ENCODE results near the gene CDH13. TPM values are rescaled to one million over a fixed set of nuclear protein-coding genes. Genes with fewer than 3 reads are reported as not detected.

CDH13 gene
- total RNA-seq, 4 donors from 2014 or later = 12.5 to 35.9 (median 22.1) TPM

DNA sequence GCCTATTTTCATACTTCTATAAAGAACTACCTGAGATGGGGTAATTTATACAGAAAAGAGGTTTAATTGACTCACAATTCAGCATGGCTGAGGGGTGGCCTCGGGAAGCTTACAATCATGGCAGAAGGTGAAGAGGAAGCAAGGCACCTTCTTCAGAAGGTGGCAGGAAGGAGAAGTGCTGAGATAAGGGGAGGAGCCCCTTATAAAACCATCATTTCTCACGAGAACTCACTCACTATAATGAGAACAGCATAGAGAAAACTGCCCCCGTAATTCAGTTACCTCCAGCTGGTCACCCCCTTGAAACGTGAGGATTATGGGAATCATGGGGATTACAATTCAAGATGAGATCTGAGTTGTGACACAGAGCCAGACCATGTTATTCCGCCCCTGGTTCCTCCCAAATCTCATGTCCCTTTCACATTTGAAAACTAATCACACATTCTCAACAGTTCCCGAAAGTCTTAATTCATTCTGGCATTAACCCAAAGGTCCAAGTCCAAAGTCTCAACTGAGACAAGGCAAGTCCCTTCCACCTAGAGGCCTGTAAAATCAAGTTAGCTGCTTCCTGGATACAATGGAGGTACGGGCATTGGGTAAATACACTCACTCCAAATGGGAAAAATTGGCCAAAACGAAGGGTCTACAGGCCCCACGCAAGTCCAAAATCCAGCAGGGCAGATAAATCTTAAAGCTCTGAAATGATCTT, 237.7 kb downstream of the CDH13 start:
- no peak for ATAC-seq (ENCODE audit: low FRiP score)
- DNase-seq (ENCODE audit: low spot score) = no peak
- TF ChIP-seq, protein P1, sequence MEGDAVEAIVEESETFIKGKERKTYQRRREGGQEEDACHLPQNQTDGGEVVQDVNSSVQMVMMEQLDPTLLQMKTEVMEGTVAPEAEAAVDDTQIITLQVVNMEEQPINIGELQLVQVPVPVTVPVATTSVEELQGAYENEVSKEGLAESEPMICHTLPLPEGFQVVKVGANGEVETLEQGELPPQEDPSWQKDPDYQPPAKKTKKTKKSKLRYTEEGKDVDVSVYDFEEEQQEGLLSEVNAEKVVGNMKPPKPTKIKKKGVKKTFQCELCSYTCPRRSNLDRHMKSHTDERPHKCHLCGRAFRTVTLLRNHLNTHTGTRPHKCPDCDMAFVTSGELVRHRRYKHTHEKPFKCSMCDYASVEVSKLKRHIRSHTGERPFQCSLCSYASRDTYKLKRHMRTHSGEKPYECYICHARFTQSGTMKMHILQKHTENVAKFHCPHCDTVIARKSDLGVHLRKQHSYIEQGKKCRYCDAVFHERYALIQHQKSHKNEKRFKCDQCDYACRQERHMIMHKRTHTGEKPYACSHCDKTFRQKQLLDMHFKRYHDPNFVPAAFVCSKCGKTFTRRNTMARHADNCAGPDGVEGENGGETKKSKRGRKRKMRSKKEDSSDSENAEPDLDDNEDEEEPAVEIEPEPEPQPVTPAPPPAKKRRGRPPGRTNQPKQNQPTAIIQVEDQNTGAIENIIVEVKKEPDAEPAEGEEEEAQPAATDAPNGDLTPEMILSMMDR (IDR thresholded peaks at IDR 0.05) = no peak

DNA sequence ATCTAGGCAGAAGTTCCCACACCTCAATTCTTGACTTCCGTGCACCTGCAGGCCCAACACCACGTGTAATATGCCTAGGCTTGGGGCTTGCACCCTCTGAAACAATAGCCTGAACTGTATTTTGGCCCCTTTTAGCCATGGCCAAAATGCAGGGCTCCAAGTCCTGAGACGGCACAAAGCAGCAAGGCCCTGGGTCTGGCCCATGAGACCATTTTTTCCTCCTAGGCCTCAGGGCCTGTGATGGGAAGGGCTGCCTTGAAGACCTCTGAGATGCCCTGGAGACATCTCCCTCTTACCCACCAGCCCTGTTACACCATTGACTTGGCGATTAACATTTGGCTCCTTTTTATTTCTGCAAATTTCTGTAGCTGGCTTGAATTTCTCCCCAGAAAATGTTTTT, 238.6 kb downstream of the CDH13 start:
- DNase-seq (ENCODE audit: low spot score) = no peak

DNA sequence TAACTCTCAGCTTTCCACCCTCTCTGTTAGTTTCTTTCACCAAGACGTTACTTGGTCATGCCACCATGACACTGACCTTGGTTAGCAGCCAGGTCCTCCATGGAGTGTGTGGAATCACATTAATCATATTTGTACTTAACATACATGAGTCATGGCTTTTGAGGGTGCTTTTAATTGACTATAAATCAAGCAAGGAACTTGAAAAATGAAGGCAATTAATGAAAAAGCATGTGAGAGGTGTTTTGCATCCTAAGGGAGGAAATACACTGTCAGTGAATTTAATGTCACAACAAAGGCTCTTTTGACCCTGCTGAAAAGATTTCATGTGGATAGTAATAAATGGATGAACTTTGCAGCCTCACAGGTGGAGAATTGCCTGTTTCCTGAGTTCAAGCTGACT, 240.7 kb downstream of the CDH13 start:
- TF ChIP-seq, protein P1 (IDR thresholded peaks at IDR 0.05) = no peak
- ATAC-seq (ENCODE audit: low FRiP score) (no peak), DNase-seq (ENCODE audit: low spot score) (no peak)

More for the DNA sequence above, 238.6 kb downstream of the CDH13 start:
- no peak for ATAC-seq (ENCODE audit: low FRiP score)
- TF ChIP-seq, protein P1 (IDR thresholded peaks at IDR 0.05) = no peak

DNA sequence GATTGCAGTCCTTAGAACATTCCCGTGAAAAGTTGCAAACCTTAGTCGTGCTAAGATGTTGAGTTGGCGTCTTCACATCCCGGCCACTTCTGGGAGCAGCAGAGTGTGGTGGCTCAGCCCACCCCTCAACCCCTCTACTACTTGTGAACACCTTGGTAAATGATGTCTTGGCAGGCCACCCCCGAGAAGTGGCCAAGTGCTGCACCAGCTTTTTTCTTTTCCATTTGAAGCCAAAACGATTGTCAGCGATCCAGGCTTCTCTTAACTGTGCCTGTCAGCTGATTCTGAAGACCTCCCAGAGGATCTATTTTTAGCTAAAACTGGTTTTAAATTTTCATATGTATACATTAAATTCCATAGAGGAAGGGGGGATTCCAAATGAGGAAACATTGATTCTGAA, 247.5 kb downstream of the CDH13 start:
- DNase-seq (ENCODE audit: low spot score) = no peak
- TF ChIP-seq, protein P1 (IDR thresholded peaks at IDR 0.05) = no peak
- no peak for ATAC-seq (ENCODE audit: low FRiP score)

DNA sequence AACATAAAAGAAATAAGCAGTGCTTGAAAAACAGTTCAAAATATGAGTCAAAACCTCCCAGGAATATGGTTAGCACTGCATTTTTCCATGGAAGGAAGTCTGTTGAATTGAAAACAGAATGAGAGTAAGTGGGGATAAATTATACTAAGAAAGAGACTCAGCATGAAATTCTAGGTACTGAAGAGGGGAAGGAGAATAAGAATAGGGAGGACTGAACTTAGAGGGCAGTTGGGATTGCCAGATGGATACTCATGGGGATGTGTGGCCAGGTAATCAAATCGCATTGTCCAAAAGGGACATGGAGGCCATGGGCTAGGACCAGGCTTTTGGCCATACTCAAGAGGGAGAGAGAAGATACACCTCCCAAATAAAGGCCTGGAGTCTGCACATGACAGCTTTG, 247.9 kb downstream of the CDH13 start:
- DNase-seq (ENCODE audit: low spot score) (no peak), ATAC-seq (ENCODE audit: low FRiP score) (no peak)
- TF ChIP-seq, protein P1 (IDR thresholded peaks at IDR 0.05) = no peak

DNA sequence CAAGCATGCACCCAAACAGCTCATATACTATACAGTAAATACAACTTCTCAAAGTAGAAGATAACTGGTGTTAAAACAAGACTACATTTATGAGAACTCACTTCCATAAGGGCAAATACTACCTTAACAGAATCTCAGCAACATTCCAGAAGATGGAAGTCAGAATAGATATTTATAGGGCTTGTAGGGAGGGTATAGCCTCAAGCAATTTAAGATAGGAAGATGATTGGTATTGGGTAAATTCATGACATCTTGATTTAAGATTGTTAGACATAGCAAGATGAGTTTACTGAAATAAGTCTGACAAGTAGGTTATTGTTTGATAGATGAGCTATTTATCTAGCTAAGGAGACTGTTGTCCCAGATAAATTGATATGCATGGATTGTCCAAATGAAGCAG, 250.2 kb downstream of the CDH13 start:
- ATAC-seq (ENCODE audit: low FRiP score) (no peak), DNase-seq (ENCODE audit: low spot score) (no peak)
- TF ChIP-seq, protein P1 (IDR thresholded peaks at IDR 0.05) = no peak

DNA sequence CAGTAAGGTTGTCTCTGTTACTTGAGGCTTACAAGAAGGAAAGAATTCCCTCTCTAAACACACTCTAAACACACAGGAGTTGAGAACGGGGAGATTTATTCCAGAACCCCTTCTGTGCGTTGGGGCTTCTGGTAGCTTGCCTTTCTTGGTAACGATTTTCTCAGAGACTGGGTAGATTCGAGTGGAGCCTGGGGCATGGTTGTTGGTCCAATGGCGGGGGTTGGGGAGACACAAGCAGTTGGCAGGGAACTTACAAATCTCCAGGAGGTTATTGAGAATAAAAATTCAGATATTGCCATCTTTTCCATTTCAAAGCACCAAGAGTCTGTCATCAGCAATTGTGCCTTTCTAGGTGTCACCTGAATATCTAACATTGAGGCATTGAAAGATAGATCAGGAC, 251.7 kb downstream of the CDH13 start:
- TF ChIP-seq, protein P1 (IDR thresholded peaks at IDR 0.05) = no peak
- ATAC-seq (ENCODE audit: low FRiP score) = no peak
- DNase-seq (ENCODE audit: low spot score) = no peak
